HepG2 (cell line): ENCODE measurements around the gene ACAP1. TPM values are rescaled to one million over a fixed set of nuclear protein-coding genes. Genes with fewer than 3 reads are reported as not detected.

ENCODE experiments used
- AHDC1 ChIP-seq: sonication (generic); formaldehyde crosslinking; IDR thresholded peaks from 2 replicates; pipeline ENCODE4 v1.5.1; 2020; ENCODE audit warnings: mild to moderate bottlenecking, missing genetic modification reagents, borderline replicate concordance
- DMAP1 ChIP-seq: IDR thresholded peaks from 2 replicates; pipeline ENCODE4 v1.6.1; 2016
- DPF2 ChIP-seq: sonication (generic); formaldehyde crosslinking; IDR thresholded peaks from 2 replicates; pipeline ENCODE4 v1.4.0; 2020; ENCODE audit warnings: mild to moderate bottlenecking, low read depth, missing genetic modification reagents, borderline replicate concordance
- GATA4 ChIP-seq: sonication (generic); IDR thresholded peaks from 2 replicates; pipeline ENCODE4 v1.6.1; 2016; ENCODE audit warnings: antibody characterized with exemption, low read depth, borderline replicate concordance
- HOXD1 ChIP-seq: sonication (generic); formaldehyde crosslinking; IDR thresholded peaks from 2 replicates; pipeline ENCODE4 v1.5.0; 2020; ENCODE audit warnings: missing genetic modification reagents
- JUN ChIP-seq: sonication (generic); formaldehyde crosslinking; IDR thresholded peaks from 2 replicates; pipeline ENCODE4 v1.4.0; 2020; ENCODE audit warnings: mild to moderate bottlenecking, missing genetic modification reagents
- NCOA5 ChIP-seq: sonication (generic); formaldehyde crosslinking; IDR thresholded peaks from 2 replicates; pipeline ENCODE4 v1.4.0; 2020; ENCODE audit warnings: missing genetic modification reagents
- PATZ1 ChIP-seq: sonication (generic); formaldehyde crosslinking; IDR thresholded peaks from 2 replicates; pipeline ENCODE4 v1.4.0; 2020; ENCODE audit warnings: missing genetic modification reagents
- PRDM4 ChIP-seq: sonication (generic); formaldehyde crosslinking; IDR thresholded peaks from 2 replicates; pipeline ENCODE4 v1.9.0; 2021; ENCODE audit warnings: missing genetic modification reagents, borderline replicate concordance
- ZBTB34 ChIP-seq: sonication (generic); formaldehyde crosslinking; IDR thresholded peaks from 2 replicates; pipeline ENCODE4 v1.8.0; 2022; ENCODE audit warnings: mild to moderate bottlenecking, missing genetic modification reagents
- ZEB1 ChIP-seq: IDR thresholded peaks from 2 replicates; pipeline ENCODE4 v1.6.1; 2012; ENCODE audit warnings: mild to moderate bottlenecking, low read depth, inconsistent platforms; ENCODE audit not compliant: insufficient replicate concordance
- ZFP90 ChIP-seq: sonication (generic); formaldehyde crosslinking; IDR thresholded peaks from 2 replicates; pipeline ENCODE4 v1.8.0; 2022; ENCODE audit warnings: missing genetic modification reagents, mild to moderate bottlenecking, inconsistent platforms, borderline replicate concordance
- ZMAT5 ChIP-seq: sonication (generic); formaldehyde crosslinking; IDR thresholded peaks from 2 replicates; pipeline ENCODE4 v1.5.0; 2020; ENCODE audit warnings: mild to moderate bottlenecking, low read depth, missing genetic modification reagents, borderline replicate concordance
- ZNF224 ChIP-seq: sonication (generic); formaldehyde crosslinking; IDR thresholded peaks from 2 replicates; pipeline ENCODE4 v1.5.0; 2020; ENCODE audit warnings: mild to moderate bottlenecking, missing genetic modification reagents
- ZNF549 ChIP-seq: sonication (generic); formaldehyde crosslinking; IDR thresholded peaks from 2 replicates; pipeline ENCODE4 v1.5.0; 2020; ENCODE audit warnings: missing genetic modification reagents
- ZNF749 ChIP-seq: sonication (generic); formaldehyde crosslinking; IDR thresholded peaks from 2 replicates; pipeline ENCODE4 v1.8.0; 2022; ENCODE audit warnings: mild to moderate bottlenecking, missing genetic modification reagents, moderate library complexity, borderline replicate concordance
- polyA plus RNA-seq, 8 experiments: library from polyadenylated mRNA; depleted of rRNA in 3 of 8; stranded (reverse) in 7 of 8; unstranded in 1 of 8; fragments of >200 nt; fragmentation: Illumina TruSeq in 4 of 8; extraction: Trizol in 4 of 8; gene quantifications; 2 replicates each; pipeline versions ENCODE4 v1.2.1 to v1.2.3, GENCODE V29; 2011 to 2016; ENCODE audit warnings: low read depth in 4 of 8, missing spikeins in 1 of 8, mixed read lengths in 1 of 8; ENCODE audit not compliant: insufficient read depth in 1 of 8
- total RNA-seq, 5 experiments: library from RNA; depleted of rRNA; stranded (reverse); fragments of >200 nt; fragmentation: Illumina TruSeq; extraction: Trizol; gene quantifications; 2 replicates each; pipeline ENCODE4 v1.2.3, GENCODE V29; 2016; ENCODE audit warnings: low read depth in 1 of 5

The ACAP1 gene
- total and polyA plus RNA-seq, 2 of the 13 experiments (the other 11 are each of a cell fraction or from before 2014, with no cell fraction given) = 1.3 to 2.5 TPM

- TF ChIP-seq AHDC1 (CRISPR knock-in tag) = no peak
- TF ChIP-seq ZNF549 (CRISPR knock-in tag) = no peak
- no peak for TF ChIP-seq ZBTB34 (CRISPR knock-in tag)
- TF ChIP-seq HOXD1 (CRISPR knock-in tag) = 0 out of 2 replicates have a peak, but pooled peaks have one; percentile 47
- no peak for TF ChIP-seq ZNF224 (CRISPR knock-in tag)
- no peak for TF ChIP-seq NCOA5 (CRISPR knock-in tag)
- TF ChIP-seq DPF2 (CRISPR knock-in tag) = no peak
- no peak; the same call in 1 of the 2 replicates for TF ChIP-seq GATA4
- TF ChIP-seq ZNF749 (CRISPR knock-in tag) = no peak
- TF ChIP-seq ZMAT5 = no peak
- peak; percentile 29; the same call in 1 of the 2 replicates for TF ChIP-seq PATZ1 (CRISPR knock-in tag)
- no peak for TF ChIP-seq ZEB1
- TF ChIP-seq JUN (CRISPR knock-in tag) = no peak
- no peak for TF ChIP-seq DMAP1 (CRISPR knock-in tag)
- TF ChIP-seq ZFP90 (CRISPR knock-in tag) = peak; percentile 36; the same call in 1 of the 2 replicates
- no peak for TF ChIP-seq PRDM4 (CRISPR knock-in tag)
Measured at GRCh38 chr17:7380855-7381683, 44.7 kb downstream of the ACAP1 start, which contains the start of gene TNK1 (continued).
